ENCODE data around the gene BEND3. TPM values are rescaled to one million over a fixed set of nuclear protein-coding genes. Genes with fewer than 3 reads are reported as not detected.

BEND3 gene
- total RNA-seq, 1 donor from 2014 or later = 3.8 TPM

- no peak overlapping the region for H3K4me3 ChIP-seq
- no peak for DNase-seq
- H3K9me3 ChIP-seq = no peaks in the 10 kb centered on the region
- H3K4me1 ChIP-seq = no peaks in the 10 kb centered on the region
- H3K36me3 ChIP-seq = no peaks in the 10 kb centered on the region
- TF ChIP-seq CTCF (IDR thresholded peaks at IDR 0.05) = no peak
- ATAC-seq = no peak
- no peaks in the 10 kb centered on the region for H3K27me3 ChIP-seq
- intact Hi-C loops (cut with DNase I) = no loop called here
- H3K27ac ChIP-seq = no peak overlapping the region
Observed at GRCh38 chr6:107124934-107125348, 9.6 kb upstream of the BEND3 start.

- no peak overlapping the region for H3K4me3 ChIP-seq
- no peak for TF ChIP-seq CTCF (IDR thresholded peaks at IDR 0.05)
- no peaks in the 10 kb centered on the region for H3K4me1 ChIP-seq
- H3K27me3 ChIP-seq = no peaks in the 10 kb centered on the region
- H3K36me3 ChIP-seq = no peaks in the 10 kb centered on the region
- ATAC-seq (no peak), DNase-seq (no peak)
- no peaks in the 10 kb centered on the region for H3K9me3 ChIP-seq
- H3K27ac ChIP-seq = no peak overlapping the region
- intact Hi-C loops (cut with DNase I) = no loop called here
Observed at GRCh38 chr6:107123501-107123900, 8.2 kb upstream of the BEND3 start.

GRCh38 chr6:107122748-107123147 lies 7.4 kb upstream of the BEND3 start:
- ATAC-seq (no peak), DNase-seq (no peak)
- H3K36me3 ChIP-seq = no peaks in the 10 kb centered on the region
- H3K27ac ChIP-seq = no peak overlapping the region
- intact Hi-C loops (cut with DNase I) = no loop called here
- H3K27me3 ChIP-seq = no peaks in the 10 kb centered on the region
- no peak overlapping the region for H3K4me3 ChIP-seq
- H3K4me1 ChIP-seq = no peaks in the 10 kb centered on the region
- no peaks in the 10 kb centered on the region for H3K9me3 ChIP-seq
- no peak for TF ChIP-seq CTCF (IDR thresholded peaks at IDR 0.05)

GRCh38 chr6:107121964-107122495 lies 6.7 kb upstream of the BEND3 start:
- no peaks in the 10 kb centered on the region for H3K9me3 ChIP-seq
- ATAC-seq (no peak), DNase-seq (no peak)
- H3K27ac ChIP-seq = no peak overlapping the region
- intact Hi-C loops (cut with DNase I) = no loop called here
- no peaks in the 10 kb centered on the region for H3K36me3 ChIP-seq
- H3K4me1 ChIP-seq = no peaks in the 10 kb centered on the region
- H3K4me3 ChIP-seq = no peak overlapping the region
- TF ChIP-seq CTCF (IDR thresholded peaks at IDR 0.05) = no peak
- peaks cover under 1% of the 10 kb centered on the region for H3K27me3 ChIP-seq

- ATAC-seq = no peak
- DNase-seq = no peak
- no peaks in the 10 kb centered on the region for H3K9me3 ChIP-seq
- TF ChIP-seq CTCF (IDR thresholded peaks at IDR 0.05) = no peak
- H3K4me1 ChIP-seq = peaks cover 7% of the 10 kb centered on the region
- H3K36me3 ChIP-seq = no peaks in the 10 kb centered on the region
- intact Hi-C loops (cut with DNase I) = no loop called here
- H3K27ac ChIP-seq = no peak overlapping the region
- no peak overlapping the region for H3K4me3 ChIP-seq
- H3K27me3 ChIP-seq = peaks cover 6% of the 10 kb centered on the region
Observed at GRCh38 chr6:107121266-107121665, 6.0 kb upstream of the BEND3 start.

GRCh38 chr6:107120404-107120803 lies 5.1 kb upstream of the BEND3 start:
- Histone ChIP-seq H3K36me3 (no peaks in the 10 kb centered on the region), H3K27ac (no peak overlapping the region), H3K4me1 (peaks cover 13% of the 10 kb centered on the region), H3K4me3 (no peak overlapping the region), H3K27me3 (peaks cover 6% of the 10 kb centered on the region), H3K9me3 (no peaks in the 10 kb centered on the region)
- TF ChIP-seq CTCF (IDR thresholded peaks at IDR 0.05) = no peak
- ATAC-seq (no peak), DNase-seq (no peak)
- intact Hi-C loops (cut with DNase I) = no loop called here

Measured in upper lobe of right lung (tissue), 1 donor.